ENCODE results near the gene GAGE10.

DNA sequence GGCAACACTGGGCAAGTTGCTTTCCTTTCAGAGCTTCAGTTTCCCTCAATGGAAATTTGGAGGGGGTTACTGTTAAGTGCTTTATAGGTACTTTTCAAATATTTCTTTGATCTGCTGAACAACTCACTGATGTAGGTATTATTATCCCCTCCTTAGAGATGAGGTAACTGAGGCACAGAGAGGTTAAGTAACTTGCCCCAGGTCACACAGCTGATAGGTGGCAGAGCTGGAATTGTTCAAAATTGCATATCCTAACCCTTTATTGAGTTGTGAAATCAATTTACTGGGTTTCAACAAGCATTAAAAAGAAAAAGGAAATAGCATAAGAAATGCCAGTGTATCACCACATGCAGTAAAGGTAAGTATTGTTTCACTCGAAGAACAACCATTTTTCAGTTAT lies 27.2 kb upstream of the GAGE10 start:
- TF ChIP-seq, protein P1, sequence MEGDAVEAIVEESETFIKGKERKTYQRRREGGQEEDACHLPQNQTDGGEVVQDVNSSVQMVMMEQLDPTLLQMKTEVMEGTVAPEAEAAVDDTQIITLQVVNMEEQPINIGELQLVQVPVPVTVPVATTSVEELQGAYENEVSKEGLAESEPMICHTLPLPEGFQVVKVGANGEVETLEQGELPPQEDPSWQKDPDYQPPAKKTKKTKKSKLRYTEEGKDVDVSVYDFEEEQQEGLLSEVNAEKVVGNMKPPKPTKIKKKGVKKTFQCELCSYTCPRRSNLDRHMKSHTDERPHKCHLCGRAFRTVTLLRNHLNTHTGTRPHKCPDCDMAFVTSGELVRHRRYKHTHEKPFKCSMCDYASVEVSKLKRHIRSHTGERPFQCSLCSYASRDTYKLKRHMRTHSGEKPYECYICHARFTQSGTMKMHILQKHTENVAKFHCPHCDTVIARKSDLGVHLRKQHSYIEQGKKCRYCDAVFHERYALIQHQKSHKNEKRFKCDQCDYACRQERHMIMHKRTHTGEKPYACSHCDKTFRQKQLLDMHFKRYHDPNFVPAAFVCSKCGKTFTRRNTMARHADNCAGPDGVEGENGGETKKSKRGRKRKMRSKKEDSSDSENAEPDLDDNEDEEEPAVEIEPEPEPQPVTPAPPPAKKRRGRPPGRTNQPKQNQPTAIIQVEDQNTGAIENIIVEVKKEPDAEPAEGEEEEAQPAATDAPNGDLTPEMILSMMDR (IDR thresholded peaks at IDR 0.05): no peak
- TF ChIP-seq JUN (CRISPR knock-in tag; IDR thresholded peaks at IDR 0.05) (no peak), CREB1 (CRISPR knock-in tag; IDR thresholded peaks at IDR 0.05) (no peak), TCF7 (CRISPR knock-in tag; IDR thresholded peaks at IDR 0.05; ENCODE audit: low read depth) (no peak), ETV6 (CRISPR knock-in tag; IDR thresholded peaks at IDR 0.05) (no peak), RORB (CRISPR knock-in tag; IDR thresholded peaks at IDR 0.05) (no peak), NR3C1 (CRISPR knock-in tag; conservative IDR thresholded peaks at IDR 0.05; ENCODE audit: low read depth) (no peak)
- TF ChIP-seq, protein P2, sequence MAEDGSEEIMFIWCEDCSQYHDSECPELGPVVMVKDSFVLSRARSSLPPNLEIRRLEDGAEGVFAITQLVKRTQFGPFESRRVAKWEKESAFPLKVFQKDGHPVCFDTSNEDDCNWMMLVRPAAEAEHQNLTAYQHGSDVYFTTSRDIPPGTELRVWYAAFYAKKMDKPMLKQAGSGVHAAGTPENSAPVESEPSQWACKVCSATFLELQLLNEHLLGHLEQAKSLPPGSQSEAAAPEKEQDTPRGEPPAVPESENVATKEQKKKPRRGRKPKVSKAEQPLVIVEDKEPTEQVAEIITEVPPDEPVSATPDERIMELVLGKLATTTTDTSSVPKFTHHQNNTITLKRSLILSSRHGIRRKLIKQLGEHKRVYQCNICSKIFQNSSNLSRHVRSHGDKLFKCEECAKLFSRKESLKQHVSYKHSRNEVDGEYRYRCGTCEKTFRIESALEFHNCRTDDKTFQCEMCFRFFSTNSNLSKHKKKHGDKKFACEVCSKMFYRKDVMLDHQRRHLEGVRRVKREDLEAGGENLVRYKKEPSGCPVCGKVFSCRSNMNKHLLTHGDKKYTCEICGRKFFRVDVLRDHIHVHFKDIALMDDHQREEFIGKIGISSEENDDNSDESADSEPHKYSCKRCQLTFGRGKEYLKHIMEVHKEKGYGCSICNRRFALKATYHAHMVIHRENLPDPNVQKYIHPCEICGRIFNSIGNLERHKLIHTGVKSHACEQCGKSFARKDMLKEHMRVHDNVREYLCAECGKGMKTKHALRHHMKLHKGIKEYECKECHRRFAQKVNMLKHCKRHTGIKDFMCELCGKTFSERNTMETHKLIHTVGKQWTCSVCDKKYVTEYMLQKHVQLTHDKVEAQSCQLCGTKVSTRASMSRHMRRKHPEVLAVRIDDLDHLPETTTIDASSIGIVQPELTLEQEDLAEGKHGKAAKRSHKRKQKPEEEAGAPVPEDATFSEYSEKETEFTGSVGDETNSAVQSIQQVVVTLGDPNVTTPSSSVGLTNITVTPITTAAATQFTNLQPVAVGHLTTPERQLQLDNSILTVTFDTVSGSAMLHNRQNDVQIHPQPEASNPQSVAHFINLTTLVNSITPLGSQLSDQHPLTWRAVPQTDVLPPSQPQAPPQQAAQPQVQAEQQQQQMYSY (CRISPR knock-in tag; IDR thresholded peaks at IDR 0.05): no peak
